NCI-H2081 treated with DMSO at 0.1 percent for 48 hours (cell line): ENCODE results near the gene ADAMTS4.

Source experiments
- DNase-seq: peaks from one replicate; lab custom pipeline; 2025; lab: John Stamatoyannopoulos, UW

Gene ADAMTS4

DNA sequence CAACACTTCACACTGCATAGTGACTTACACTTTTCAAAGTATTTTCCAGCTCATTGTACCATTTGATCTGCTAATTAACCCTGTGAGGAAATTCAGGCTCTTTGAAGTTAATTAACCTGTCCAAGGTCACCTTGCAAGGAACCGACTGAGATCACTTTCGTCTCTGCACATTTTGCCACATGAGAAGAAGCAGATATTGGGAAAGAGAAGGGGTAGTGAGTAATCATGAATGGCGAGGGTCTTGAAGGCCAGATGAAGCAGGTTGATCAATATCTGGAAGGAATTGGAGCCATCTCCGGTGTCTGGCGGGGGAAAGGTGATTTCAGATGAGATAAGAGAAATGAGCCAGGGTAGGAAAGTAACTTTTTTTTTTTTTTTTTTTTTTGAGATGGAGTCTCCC, 21.1 kb upstream of the ADAMTS4 start:
- DNase-seq, result no peak

DNA sequence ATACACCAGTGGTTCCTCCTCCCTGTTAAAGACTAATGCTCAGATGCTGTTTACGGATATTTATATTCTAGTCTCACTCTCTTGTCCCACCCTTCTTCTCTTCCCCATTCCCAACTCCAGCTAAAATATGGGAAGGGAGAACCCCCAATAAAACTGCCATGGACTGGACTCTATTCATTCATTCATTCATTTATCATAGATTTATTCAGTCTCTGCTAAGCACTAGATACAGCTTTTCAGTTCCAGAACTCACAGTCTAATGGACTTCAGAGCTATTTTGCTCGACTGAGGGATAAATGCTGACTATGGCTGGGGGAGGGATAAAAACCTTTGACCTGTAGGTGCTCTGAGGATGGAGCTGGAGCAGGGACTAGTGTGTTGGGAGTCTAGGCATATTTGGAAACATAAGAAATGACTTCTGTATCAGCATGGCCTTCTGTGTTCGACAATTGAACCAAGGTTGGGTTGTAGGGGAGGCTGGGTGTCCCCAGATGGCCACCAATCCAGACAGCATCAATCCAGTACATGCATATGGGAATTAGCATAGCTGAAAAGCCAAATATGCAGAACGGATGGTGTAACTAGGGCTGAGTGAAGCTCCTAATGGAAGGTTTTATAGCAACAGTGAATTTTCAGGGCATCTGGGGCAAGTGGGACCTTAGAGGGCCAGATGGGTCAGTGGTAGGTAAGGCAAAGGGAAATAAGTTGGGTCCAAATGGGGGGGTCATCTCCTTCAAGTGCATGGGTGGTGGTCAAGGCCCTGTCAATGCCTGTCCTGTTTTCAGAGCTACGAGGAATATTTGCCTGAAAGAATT, 20.4 kb upstream of the ADAMTS4 start:
- no peak for DNase-seq

DNA sequence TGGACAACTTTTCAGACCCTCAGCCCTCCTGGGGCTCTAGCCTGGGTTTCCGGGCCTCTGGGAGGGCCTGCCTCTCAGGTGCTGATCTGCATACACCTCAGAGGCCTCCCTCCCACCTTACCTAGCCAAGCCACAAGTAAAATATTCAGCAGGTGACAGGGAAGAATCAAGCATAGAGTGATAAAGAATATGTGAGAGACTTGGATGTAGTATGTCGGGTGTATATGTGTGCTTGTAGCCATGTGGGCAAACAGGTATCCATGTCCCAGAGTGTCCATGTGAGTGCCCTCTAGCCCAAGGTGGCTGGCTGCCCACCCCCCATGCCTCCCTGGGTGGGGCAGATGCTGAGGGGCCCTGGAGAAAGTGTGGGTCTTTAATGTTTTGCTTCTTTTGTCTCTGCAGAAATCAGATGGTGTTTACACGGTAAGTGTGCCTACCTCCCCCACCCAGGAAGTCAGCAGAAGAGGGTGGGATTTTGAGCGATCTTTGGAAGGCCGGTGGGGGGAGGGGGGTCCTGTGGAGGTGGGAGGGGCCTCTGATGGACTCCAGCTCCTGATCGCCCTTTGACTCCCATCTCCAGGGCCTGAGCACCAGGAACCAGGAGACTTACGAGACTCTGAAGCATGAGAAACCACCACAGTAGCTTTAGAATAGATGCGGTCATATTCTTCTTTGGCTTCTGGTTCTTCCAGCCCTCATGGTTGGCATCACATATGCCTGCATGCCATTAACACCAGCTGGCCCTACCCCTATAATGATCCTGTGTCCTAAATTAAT, 19.6 kb upstream of the ADAMTS4 start:
- DNase-seq, result no peak

DNA sequence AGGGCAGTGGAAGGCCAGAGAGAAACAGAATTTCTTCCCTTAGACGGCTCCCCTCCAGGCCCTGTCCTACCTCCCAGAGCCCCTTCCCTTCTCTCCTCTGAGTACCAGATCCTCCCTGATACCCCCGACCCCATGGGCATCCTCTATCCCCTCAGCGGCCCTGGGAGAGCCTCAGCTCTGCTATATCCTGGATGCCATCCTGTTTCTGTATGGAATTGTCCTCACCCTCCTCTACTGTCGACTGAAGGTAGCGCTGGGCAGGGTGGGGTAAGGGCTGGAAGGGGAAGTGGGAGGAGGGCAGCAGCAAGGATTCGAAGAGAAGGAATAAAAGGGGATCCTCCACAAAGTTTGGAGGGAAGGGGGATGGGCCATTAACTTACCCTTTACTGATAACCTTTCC, 19.0 kb upstream of the ADAMTS4 start:
- no peak for DNase-seq

DNA sequence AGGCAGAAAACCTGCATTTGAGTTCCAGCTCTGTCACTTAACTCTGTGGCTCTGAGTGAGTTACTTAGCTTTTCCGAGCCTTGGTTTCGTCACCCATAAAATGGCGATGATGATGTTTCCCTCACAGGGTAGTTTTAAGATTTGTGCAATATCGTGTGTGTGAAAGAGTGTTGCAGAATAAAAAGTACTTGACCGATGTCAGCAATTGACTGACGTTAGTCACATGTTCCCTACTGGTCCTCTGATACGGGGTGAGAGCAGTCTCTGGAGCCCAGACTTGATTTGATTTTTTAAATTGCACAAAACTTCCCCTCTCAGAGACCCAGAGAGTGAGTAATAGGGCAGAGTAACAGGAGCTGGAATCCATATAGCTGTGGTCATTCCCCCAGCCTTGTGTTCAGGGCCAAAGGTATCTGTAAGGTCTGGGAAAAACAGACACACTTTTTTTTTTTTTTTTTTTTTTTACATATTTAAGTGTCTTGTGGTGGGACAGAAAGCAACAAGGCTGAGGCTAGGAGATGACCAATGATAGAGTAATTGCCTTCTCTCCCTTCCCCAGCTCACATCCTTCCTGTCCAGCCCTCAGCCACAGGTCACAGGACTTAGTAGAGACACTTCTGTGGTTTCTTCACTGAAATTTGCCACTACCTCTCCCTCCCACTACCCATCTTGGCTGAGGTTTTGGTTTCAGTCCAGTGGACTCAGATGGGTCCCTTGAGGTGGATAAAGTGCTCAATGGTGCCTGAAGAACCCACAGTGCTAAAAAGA, 18.3 kb upstream of the ADAMTS4 start:
- DNase-seq, result no peak

DNA sequence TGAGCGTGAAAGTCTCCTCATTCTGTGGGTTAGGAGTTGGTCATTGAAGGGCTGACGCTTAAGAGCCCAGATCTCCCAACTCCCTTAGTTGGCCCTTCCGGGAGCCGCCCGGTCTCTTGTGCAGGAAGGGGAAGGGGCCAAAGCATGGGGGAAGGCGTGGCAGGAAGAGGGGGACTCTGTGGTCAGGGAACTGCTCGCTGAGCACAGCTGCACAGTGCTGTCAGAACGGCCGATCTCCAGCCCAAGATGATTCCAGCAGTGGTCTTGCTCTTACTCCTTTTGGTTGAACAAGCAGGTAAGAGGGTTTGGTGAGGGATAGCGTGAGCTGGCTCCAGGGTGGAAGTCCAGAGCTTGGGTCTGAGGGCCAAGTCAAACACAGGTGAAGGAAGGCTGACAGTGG, 16.2 kb upstream of the ADAMTS4 start, which contains the start of gene FCER1G:
TSS of gene FCER1G (plus strand) at position 220 of the 400 bp plus-strand sequence. CDS start at position 247, 27 bp downstream.
- no peak for DNase-seq

DNA sequence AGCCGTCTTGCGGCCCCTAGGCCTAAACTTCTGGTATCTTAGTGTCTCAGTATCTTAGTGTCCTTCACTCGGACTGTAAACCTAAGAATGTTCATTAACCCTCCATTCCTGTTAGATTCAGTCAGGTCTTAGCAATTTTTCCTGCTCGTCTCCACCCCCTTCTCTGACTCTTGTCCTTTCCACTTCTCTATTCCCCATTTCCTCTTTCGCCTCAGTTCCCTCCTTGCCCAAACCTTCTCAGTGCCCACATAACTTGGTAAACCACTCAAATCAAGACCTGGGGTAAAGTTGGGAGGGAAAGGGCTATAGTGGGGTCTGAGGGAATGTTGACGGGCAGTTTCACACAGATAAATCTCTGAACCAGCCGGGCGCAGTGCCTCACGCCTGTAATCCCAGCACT, 15.5 kb upstream of the ADAMTS4 start:
- no peak for DNase-seq

DNA sequence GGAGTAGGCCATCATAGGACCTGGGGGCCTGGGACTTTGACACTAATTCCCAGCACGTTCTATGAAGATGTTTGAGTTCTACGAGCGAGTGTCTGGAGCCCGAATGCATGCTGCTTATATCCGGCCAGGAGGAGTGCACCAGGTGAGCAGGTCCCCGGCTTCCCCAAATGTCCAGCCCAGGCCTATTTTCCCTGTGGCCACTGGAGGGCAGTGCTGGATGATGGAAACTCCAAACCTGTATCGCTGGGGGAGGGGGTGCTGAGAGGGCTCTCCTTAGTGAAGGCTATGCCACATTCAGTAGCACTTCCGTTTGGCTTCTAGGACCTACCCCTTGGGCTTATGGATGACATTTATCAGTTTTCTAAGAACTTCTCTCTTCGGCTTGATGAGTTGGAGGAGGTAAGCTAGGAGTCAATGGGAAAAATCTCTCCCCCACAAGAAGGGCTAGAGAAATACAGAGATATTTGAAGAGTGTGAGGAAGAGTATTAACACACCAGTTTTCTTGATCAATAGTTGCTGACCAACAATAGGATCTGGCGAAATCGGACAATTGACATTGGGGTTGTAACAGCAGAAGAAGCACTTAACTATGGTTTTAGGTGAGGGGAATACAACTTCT, 11.0 kb upstream of the ADAMTS4 start:
- DNase-seq, result peak; percentile 66

DNA sequence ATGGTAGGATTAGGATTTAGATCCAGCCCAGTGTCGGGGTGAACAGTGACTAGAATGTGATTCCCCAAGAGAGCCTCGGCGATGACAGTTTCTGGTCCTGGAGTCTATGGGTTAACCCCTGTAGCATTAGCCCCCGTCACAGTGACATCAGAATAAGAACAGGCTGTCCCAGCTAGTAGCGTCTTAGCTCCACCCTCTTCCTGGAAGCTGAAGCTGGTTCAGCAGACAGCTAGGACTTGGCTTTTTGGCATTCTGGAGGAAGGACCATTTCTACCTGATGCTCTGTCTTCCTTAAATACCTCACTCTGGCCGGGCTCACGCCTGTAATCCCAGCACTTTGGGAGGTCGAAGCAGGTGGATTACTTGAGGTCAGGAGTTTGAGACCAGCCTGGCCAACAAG, 8.3 kb upstream of the ADAMTS4 start:
- DNase-seq, result no peak

DNA sequence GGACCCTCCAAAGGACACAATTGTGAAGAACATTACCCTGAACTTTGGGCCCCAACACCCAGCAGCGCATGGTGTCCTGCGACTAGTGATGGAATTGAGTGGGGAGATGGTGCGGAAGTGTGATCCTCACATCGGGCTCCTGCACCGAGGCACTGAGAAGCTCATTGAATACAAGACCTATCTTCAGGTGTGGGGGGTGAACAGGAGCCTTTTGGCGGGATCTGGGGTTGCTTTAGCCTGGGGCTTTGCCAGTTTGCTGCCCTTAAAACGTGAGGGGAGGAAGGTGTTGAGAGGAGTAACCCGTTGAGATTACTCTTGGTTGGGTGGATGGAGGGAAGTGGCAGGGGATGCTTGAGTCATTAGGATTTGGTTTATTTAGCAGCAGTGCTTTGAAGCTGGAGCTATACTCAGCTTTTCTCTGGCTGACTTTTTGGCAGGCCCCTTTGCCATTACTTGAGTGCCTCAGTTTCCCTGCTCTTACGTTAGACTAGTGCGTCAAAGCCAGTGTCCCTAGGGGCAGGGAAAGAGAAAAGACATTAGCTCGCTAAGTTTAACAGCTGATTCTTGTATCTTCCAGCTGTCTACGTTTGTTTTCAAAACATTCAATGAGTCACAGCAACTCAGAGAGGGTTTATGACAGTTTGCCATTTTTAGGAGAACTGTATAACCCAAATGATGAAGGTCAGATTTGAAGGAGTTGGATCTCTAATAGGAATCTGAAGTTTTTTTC, 7.7 kb upstream of the ADAMTS4 start:
- no peak for DNase-seq

DNA sequence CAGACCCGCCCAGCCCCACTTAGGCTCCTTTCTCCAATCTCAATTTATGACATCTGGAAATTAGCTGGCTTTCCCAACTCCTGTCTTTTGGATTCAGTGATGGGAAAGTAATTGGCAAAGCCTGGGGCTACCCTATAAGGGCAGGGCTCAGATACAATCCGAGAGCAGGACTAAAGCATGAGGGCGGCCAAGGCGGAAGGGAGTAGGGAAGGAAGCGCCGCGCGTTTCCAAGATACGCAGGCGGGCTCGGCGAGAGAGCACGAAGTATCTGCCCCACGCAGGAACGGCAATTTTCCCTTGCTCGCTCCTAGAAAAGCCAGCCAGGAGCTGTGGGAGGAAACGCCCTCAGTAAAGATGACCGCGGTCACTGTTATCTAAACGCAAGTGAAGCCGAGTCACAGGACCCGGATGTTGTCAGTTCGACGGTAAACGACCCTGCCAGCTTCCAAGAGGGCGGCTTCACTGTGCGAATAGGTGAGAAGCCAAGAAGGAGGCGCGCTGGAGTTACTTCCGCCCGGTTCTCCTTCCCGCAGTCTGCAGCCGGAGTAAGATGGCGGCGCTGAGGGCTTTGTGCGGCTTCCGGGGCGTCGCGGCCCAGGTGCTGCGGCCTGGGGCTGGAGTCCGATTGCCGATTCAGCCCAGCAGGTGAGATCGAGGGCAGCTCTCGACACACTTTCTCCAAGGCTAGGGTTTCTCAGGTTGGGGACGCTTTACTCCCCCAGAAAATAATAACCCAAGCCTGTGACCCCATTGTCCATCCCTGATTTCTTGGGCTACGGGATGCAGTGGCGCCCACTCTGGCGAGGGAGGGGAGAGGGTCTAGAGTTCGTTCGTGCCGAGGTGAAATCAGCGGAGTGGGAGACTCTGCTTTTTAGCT, 3.2 kb upstream of the ADAMTS4 start, which contains the start of gene NDUFS2:
TSS of gene NDUFS2 (plus strand) at position 532 of the 877 bp plus-strand sequence. CDS start at position 551, 19 bp downstream.
- peak; percentile 98 for DNase-seq

DNA sequence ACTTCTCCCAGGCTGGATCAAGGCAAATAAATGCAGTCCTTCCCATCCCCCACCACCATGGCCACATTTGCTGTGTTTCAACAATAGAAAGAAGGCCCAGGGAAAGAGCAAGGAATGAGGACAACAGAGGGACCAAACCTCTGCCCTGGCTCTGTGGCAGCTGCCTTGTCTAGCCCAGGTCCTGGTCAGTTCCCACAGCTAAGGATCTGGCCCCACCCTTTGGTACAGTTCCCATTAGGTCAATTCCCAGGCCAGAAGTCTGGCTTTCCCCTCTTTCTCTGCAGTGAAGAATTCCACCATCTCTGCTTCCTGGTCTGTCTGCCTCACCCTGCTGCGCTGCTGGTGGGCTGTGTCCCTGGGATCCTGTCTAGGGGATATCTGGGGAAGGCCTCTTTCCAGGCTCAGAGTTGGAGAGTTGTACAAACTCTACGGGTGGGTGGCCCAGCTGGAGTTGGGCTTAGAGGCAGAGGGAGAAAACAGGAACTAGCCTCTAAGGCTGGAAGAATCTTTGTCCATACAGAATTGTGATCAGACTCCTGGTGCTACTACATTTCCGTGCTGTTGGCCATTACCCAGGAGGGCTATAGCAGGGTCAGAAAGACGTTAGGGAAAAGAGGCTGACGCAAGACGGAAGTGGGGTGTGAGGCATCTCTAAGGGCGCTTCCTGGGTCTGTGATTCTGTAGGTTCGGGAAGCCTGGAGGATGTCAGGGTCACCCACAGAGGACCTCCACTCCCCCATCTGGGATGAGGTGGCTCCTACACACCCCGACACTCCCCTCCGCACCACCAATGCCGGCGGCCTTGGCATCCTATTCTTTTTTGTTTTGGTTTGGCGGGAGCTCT, 2.4 kb upstream of the ADAMTS4 start:
- no peak for DNase-seq

DNA sequence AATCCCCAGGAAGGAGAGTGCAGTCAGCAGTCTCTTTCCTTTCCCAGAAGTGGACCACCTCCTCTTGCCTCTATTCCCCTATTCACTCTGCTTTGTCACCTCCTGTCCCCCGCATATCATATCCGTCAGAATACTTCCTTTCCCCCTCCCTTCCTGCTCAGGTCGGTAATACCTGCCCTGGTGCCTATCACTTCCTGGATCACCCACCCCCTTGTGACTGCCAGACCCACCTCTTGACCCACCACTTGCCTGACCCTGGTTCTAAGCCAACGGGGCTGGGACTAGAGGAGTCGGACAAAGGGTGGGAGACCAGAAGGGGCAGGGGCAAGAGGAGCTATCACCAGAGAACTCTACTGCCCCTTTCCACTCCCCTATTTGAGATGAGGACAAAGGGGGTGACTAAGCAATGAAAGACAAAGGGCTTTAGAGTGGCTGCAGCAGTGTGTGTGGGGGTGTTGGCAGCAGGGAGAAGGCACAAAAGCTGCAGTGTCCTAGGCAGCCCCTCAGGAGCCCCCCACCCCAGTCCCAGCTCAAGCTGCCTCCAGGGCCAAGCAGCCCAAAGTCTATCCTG, 1.7 kb upstream of the ADAMTS4 start:
- no peak for DNase-seq

DNA sequence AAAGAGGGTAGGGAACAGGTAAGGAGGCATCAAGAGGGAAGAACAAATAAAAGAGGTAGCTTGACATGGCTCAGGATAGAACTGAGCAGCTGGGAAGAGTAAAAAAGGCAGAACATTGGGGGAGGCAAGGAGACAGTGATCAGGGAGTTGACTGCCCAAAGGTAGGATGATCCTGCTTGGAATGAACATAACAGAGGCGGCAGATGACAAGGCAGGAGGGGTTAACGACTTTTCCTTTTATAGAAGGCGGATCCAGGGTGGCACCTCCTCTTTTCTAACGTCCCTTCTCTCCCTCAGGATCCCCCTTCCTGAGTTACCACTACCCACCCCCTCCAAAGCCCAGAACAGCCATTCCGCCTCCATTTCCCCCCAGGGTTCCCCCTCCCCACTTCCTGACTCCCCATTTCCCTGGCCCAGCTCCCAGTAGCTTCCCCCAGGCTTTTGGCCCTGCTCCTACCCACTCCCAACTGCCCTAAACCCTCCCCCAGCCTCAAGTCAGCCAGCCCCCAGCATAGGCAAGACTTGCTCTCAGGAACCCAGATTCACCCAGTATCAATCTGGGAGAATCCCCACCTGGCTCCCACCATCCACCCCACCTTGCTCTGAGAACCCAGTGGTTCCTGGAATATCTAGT, 769 bp upstream of the ADAMTS4 start:
- no peak for DNase-seq

DNA sequence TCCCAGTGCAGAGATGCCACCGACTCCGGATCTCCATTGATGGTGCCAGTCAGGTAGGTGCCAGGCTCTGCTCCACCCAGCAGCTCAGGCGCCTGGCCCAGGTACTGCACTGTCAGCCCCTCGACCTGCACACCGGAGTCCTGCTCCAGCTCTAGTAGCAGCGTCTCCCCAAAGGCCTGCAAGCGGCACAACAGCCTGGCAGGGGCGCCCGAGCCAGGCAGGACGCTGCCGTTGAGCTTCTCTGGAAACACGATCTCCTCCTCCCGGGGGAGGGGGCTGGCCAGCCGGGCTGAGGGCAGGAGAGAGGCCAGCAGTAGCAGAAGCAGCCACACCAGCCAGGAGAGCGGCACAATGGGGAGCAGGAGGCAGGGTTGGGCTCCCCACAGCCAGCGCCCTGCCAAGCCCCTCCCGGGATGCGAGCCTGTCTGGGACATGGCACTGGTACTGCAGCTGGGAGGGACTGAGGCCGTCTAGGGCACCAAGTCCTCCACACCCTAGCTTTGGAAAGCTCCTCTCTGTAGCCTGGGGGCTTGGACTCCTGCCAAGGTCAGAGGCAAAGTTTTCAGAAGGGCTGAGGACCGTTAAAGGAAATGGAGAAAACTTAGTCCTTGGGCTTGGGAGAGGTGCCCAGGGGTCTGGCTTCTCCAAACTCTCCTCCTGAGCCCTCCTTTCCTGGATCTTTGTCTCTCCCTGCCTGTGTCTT, 509 bp downstream of the ADAMTS4 start:
- DNase-seq, result no peak

DNA sequence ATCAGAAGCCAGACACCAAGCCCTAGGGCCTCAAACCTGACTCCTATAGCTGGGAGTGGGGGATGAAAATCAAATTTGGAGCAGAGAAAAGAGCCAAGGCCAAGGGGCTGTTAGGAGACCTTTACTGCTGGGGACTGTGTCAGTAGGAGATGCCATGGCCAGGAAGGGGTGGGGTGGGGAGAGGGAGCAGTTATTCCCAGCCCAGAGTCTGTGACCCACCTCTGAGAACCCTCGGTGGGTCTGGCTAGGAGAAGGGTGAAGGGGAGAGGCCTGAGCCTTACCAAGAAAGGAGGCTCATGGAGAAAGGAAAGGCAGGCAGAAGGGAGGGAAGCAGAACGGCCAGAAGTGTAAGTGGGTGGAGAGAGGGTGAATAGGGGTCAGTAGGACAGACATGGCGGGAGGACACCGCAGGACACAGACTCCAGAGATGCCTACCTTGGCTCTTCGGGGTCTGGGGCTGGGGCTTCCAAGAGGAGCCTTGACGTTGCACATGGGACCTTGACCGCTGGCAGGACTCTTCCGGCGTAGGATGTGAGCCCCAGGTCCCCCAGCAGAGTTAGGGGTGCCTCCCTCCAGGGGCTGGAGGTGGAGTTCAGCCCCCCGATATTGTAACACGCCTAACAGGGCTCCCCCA, 1.2 kb downstream of the ADAMTS4 start:
- no peak for DNase-seq
